Calu3 (cell line): Measurements from ENCODE around the gene UGT1A7. TPM values are rescaled to one million over a fixed set of nuclear protein-coding genes. Genes with fewer than 3 reads are reported as not detected.

Source experiments
- BruUV-seq: library from RNA; stranded (reverse); fragments of 400-500 nt; replicated peaks from 2 replicates; lab custom pipeline; 2021; lab: Mats Ljungman, UMichigan
- CTCF ChIA-PET: fragments of 300-600 bp; sonication (Branson Sonifier 250); formaldehyde crosslinking; loops from one replicate; lab custom pipeline; 2022; ENCODE audit warnings: antibody characterized with exemption; lab: Charles Lee
- DNase-seq: peaks from one replicate; pipeline ENCODE4 v3.0.0; 2022
- H3K27ac Mint-ChIP-seq: one replicate; pipeline ENCODE4 v1.8.0; 2022; ENCODE audit warnings: mixed read lengths; ENCODE audit not compliant: unreplicated experiment
- H3K27me3 Mint-ChIP-seq: one replicate; pipeline ENCODE4 v1.8.0; 2022; ENCODE audit warnings: mixed read lengths; ENCODE audit not compliant: unreplicated experiment
- H3K36me3 Mint-ChIP-seq: one replicate; pipeline ENCODE4 v1.8.0; 2022; ENCODE audit warnings: mild to moderate bottlenecking, moderate library complexity, mixed read lengths; ENCODE audit not compliant: insufficient read depth, unreplicated experiment
- H3K4me1 Mint-ChIP-seq: one replicate; pipeline ENCODE4 v1.8.0; 2022; ENCODE audit warnings: mild to moderate bottlenecking, low read depth, mixed read lengths; ENCODE audit not compliant: unreplicated experiment
- H3K4me3 Mint-ChIP-seq: one replicate; pipeline ENCODE4 v1.8.0; 2022; ENCODE audit warnings: mild to moderate bottlenecking, low read depth, moderate library complexity, mixed read lengths; ENCODE audit not compliant: unreplicated experiment
- H3K9me3 Mint-ChIP-seq: one replicate; pipeline ENCODE4 v1.8.0; 2022; ENCODE audit warnings: low read depth, mixed read lengths; ENCODE audit not compliant: unreplicated experiment
- CTCF ChIP-seq: fragments of 200-600 bp; IDR thresholded peaks from one replicate; pipeline ENCODE4 v1.8.0; 2022; ENCODE audit warnings: antibody characterized with exemption; ENCODE audit not compliant: unreplicated experiment
- intact Hi-C: fragments of 100-400 bp; cut with micrococcal nuclease; formaldehyde crosslinking; loops from one replicate; pipeline ENCODE4 v1.10.0; 2022; ENCODE audit not compliant: unreplicated experiment
- total RNA-seq: library from RNA; stranded (reverse); gene quantifications from 2 replicates; pipeline ENCODE4 v1.2.3, GENCODE V29; 2022

The UGT1A7 gene
- total RNA-seq, 1 experiment from 2014 or later: 7.2 TPM

GRCh38 chr2:233706720-233707119 is 25.0 kb downstream of the UGT1A7 start:
- intact Hi-C loops: loop anchor here (5.0 to 10.0 kb wide), 3 partner anchors 128 to 299 kb away; no protein-coding TSS in a partner anchor
- no peak overlapping the region for H3K4me3 Mint-ChIP-seq
- H3K9me3 Mint-ChIP-seq: no peaks in the 10 kb centered on the region
- H3K4me1 Mint-ChIP-seq: peaks cover 93% of the 10 kb centered on the region
- CTCF ChIA-PET: interaction anchor here (0.6 to 1.3 kb wide), 4 partner anchors 9 to 126 kb away, joined by 3 to 4 read pairs (median 4); partner anchors contain the start of gene UGT1A1
- DNase-seq: peak; percentile 10
- no peak overlapping the region for H3K27ac Mint-ChIP-seq
- H3K36me3 Mint-ChIP-seq: peaks cover 45% of the 10 kb centered on the region
- H3K27me3 Mint-ChIP-seq: no peaks in the 10 kb centered on the region
- BruUV-seq: no TSS peak
- TF ChIP-seq CTCF: no peak

GRCh38 chr2:233707940-233708644 is 26.4 kb downstream of the UGT1A7 start:
- peaks cover 57% of the 10 kb centered on the region for H3K36me3 Mint-ChIP-seq
- no peaks in the 10 kb centered on the region for H3K27me3 Mint-ChIP-seq
- peaks cover 93% of the 10 kb centered on the region for H3K4me1 Mint-ChIP-seq
- H3K9me3 Mint-ChIP-seq: no peaks in the 10 kb centered on the region
- CTCF ChIA-PET: interaction anchor here (0.6 kb wide), 1 partner anchor 110 kb away, joined by 3 read pairs; no protein-coding TSS in a partner anchor
- DNase-seq: peak; percentile 19
- no TSS peak for BruUV-seq
- TF ChIP-seq CTCF: no peak
- peak overlapping the region; percentile 38 for H3K4me3 Mint-ChIP-seq
- intact Hi-C loops: loop anchor here (5.0 to 10.0 kb wide), 3 partner anchors 127 to 301 kb away; no protein-coding TSS in a partner anchor
- H3K27ac Mint-ChIP-seq: peak overlapping the region; percentile 53

GRCh38 chr2:233708942-233709341 is 27.2 kb downstream of the UGT1A7 start:
- BruUV-seq: no TSS peak
- no peak for TF ChIP-seq CTCF

GRCh38 chr2:233711312-233712008 is 29.8 kb downstream of the UGT1A7 start:
- H3K36me3 Mint-ChIP-seq: peaks cover 49% of the 10 kb centered on the region
- H3K27me3 Mint-ChIP-seq: no peaks in the 10 kb centered on the region
- CTCF ChIA-PET: interaction anchor here (0.8 to 1.7 kb wide), 4 partner anchors 69 to 154 kb away, joined by 3 read pairs; no protein-coding TSS in a partner anchor
- H3K27ac Mint-ChIP-seq: no peak overlapping the region
- H3K4me3 Mint-ChIP-seq: no peak overlapping the region
- peak; percentile 86 for TF ChIP-seq CTCF
- no TSS peak for BruUV-seq
- peaks cover 70% of the 10 kb centered on the region for H3K4me1 Mint-ChIP-seq
- intact Hi-C loops: no loop called here
- DNase-seq: peak; percentile 90
- H3K9me3 Mint-ChIP-seq: no peaks in the 10 kb centered on the region

More at GRCh38 chr2:233708942-233709341, 27.2 kb downstream of the UGT1A7 start:
- DNase-seq: no peak
- Mint-ChIP-seq H3K36me3 (peaks cover 61% of the 10 kb centered on the region), H3K4me1 (peaks cover 89% of the 10 kb centered on the region), H3K4me3 (peak overlapping the region; percentile 38), H3K27me3 (no peaks in the 10 kb centered on the region), H3K27ac (peak overlapping the region; percentile 53), H3K9me3 (no peaks in the 10 kb centered on the region)
- CTCF ChIA-PET: interaction anchor here (0.6 kb wide), 2 partner anchors 111 to 330 kb away, joined by 3 read pairs; no protein-coding TSS in a partner anchor
- intact Hi-C loops: loop anchor here (5.0 to 10.0 kb wide), 3 partner anchors 126 to 302 kb away; no protein-coding TSS in a partner anchor
